Peyer's patch (tissue), 4 donors: ENCODE measurements around the gene HADHA.

Experiments
- CTCF ChIP-seq, 6 experiments: fragments of 450-650 bp in 4 of 6; fragments of 200-600 bp in 2 of 6; sonication (generic) in 1 of 6; IDR thresholded peaks; one replicate each; pipeline ENCODE4 v1.5.1; 2017 to 2019; ENCODE audit warnings: antibody characterized with exemption in 6 of 6, mild to moderate bottlenecking in 3 of 6, moderate library complexity in 1 of 6
- POLR2A ChIP-seq, 2 donors: fragments of 450-650 bp; IDR thresholded peaks; one replicate each; pipeline ENCODE4 v1.5.1; 2017; ENCODE audit warnings: antibody characterized with exemption in 2 of 2, mild to moderate bottlenecking in 2 of 2, moderate library complexity in 2 of 2

GRCh38 chr2:26245231-26245732 is 850 bp upstream of the HADHA start:
- no peak for TF ChIP-seq CTCF (IDR thresholded peaks at IDR 0.05)
- peak in 1 of 2 donors; percentile 3 for TF ChIP-seq POLR2A (IDR thresholded peaks at IDR 0.05)
